ENCODE measurements around the gene RCC1. TPM values are rescaled to one million over a fixed set of nuclear protein-coding genes. Genes with fewer than 3 reads are reported as not detected.

Gene RCC1, protein sequence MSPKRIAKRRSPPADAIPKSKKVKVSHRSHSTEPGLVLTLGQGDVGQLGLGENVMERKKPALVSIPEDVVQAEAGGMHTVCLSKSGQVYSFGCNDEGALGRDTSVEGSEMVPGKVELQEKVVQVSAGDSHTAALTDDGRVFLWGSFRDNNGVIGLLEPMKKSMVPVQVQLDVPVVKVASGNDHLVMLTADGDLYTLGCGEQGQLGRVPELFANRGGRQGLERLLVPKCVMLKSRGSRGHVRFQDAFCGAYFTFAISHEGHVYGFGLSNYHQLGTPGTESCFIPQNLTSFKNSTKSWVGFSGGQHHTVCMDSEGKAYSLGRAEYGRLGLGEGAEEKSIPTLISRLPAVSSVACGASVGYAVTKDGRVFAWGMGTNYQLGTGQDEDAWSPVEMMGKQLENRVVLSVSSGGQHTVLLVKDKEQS
- 27.3 and 51.6 TPM in 2 replicates for total RNA-seq

DNA sequence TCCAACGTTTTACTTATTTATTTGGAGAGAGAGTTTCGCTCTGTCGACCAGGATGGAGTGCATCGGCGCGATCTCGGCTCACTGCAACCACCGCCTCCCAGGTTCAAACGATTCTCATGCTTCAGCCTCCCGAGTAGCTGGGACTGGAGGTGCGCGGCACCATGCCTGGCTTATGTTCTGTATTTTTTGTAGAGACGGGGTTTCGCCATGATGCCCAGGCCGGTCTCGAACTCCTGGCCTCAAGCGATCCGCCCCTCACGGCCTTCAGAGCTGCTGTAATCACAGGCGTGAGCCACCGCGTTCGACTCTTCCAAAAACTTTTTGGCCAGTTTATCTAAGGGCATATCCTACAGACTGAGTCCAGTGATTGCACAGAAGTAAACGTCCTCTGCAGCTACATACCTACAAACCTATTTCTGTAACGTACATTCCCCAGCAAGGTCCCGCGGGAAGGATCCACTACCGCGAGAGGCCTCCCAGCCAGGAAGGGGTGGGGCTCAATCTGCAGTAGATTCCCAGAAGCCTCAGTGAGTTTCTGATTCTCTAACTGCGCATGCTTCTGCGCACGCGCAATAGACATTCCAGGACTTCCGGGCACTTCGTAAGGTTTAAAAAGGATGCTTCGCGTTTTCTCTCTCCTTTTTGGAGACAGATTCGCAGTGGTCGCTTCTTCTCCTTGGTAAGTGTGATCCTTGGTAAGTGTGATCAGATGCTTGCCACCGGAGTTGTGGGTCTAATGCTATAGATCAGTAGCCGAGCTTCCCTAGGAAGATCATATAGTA lies at the start of gene RCC1:
TSS of gene RCC1 (plus strand) at position 638 of the 782 bp plus-strand sequence. CDS start 23,824 bp downstream, outside the sequence.

DNA sequence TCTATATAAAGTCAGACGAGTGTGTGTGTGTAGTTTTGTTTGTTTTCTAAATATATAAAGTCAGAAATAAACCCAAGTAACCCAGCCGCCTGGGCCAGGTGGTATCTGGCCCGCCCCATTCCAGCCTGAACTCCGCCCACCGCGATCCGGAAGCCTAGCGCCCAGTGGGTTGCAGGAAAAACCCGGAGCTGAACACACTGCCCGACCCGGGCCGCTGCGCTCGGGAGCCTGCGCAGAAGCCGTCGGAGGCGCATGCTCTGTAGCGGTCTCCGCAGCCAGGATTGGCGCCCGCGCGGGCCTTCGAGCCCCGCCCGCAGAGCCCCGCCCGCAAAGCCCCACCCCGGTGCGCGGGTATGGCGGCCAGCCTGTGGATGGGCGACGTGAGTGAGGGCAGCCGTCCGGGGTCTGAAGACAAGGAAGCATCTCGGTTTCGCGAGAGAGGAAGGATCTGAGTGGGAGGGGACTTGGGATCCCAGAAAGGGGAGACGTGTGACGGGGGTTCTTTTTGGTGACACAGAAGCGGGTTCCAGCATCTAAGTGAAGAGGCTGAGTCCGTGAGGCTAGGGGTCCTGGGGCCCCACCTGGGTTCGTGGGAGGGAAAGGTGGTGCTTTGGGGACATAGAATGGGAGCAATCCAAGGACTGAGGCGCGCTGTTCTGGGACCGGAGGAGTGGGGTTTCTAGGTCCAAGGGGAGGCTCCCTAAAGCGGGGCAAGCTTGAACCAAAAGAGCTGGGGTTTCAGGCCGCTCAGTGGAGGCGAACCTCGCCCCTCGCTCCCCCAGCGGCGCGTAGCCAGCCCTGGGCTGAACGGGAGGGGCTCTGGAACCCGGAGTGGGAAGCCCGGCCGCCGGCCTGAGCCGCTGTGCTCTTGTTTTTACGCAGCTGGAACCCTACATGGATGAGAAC lies 47.2 kb downstream of the RCC1 start, which contains the start of gene TRNAU1AP:
TSS of gene TRNAU1AP (plus strand) at position 328 of the 906 bp plus-strand sequence. CDS start at position 354, 26 bp downstream.

Other genes starting within 250 kb of the RCC1 start
- 20.3 and 36.5 TPM in 2 replicates for gene SESN2, start 246.5 kb upstream of the RCC1 start, total RNA-seq
- gene MED18, start 177.0 kb upstream of the RCC1 start, total RNA-seq: 19.5 and 24.3 TPM in 2 replicates
- gene PHACTR4, start 136.3 kb upstream of the RCC1 start, total RNA-seq: 3.9 and 9.6 TPM in 2 replicates
- gene TRNAU1AP, start 47.0 kb downstream of the RCC1 start, total RNA-seq: 17.0 and 24.3 TPM in 2 replicates
- gene RAB42, start 86.2 kb downstream of the RCC1 start, total RNA-seq: 1.8 and 4.5 TPM in 2 replicates
- gene TAF12, start 137.0 kb downstream of the RCC1 start, total RNA-seq: 33.6 and 55.8 TPM in 2 replicates
- gene RNU11, start 142.6 kb downstream of the RCC1 start, total RNA-seq: not detected in 2 replicates
- gene GMEB1, start 162.7 kb downstream of the RCC1 start, total RNA-seq: 8.3 and 12.3 TPM in 2 replicates
- gene YTHDF2, start 230.9 kb downstream of the RCC1 start, total RNA-seq: 43.9 and 63.6 TPM in 2 replicates

Measured in smooth muscle cell of the umbilical artery (primary cell).